Measurements from ENCODE around the gene SLC19A1. TPM values are rescaled to one million over a fixed set of nuclear protein-coding genes. Genes with fewer than 3 reads are reported as not detected.

The SLC19A1 gene
- total and polyA plus RNA-seq, 10 donors = 7.5 to 52.8 (median 32.4) TPM

DNA sequence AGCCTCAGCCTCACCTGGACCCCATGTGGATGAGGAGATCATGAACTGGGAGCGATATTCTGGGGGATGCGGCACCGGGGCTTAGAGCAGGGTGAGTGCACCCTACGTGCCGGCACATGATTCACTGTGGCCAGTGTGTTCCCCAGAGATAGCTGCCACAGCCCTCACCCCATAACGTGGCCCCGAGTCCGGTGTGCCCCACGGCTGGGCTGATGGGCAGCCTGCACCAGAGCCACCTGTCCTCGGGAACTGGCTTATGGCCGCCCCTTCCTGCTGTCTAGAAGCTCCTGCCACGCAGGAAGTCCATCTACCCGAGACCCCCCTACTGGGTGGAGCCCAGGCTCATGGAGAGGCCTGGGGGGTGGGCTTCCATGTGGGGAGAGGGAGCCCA lies 39.1 kb upstream of the SLC19A1 start:
- Histone ChIP-seq H3K36me3 (no peaks in the 10 kb centered on the region), H3K27ac (no peak overlapping the region), H3K4me3 (no peak overlapping the region), H3K4me1 (no peaks in the 10 kb centered on the region), H3K9me3 (peaks cover 0 to 34% (median 20%) of the 10 kb centered on the region in 8 donors), H3K27me3 (replicated peaks in 1 of 7) (peaks cover 0 to 50% (median 0%) of the 10 kb centered on the region in 7 donors)
- WGBS, 5 donors = 76 to 87% (median 82%) methylated on average over 10 to 13 of the region's 13 CpGs
- TF ChIP-seq, protein P1, sequence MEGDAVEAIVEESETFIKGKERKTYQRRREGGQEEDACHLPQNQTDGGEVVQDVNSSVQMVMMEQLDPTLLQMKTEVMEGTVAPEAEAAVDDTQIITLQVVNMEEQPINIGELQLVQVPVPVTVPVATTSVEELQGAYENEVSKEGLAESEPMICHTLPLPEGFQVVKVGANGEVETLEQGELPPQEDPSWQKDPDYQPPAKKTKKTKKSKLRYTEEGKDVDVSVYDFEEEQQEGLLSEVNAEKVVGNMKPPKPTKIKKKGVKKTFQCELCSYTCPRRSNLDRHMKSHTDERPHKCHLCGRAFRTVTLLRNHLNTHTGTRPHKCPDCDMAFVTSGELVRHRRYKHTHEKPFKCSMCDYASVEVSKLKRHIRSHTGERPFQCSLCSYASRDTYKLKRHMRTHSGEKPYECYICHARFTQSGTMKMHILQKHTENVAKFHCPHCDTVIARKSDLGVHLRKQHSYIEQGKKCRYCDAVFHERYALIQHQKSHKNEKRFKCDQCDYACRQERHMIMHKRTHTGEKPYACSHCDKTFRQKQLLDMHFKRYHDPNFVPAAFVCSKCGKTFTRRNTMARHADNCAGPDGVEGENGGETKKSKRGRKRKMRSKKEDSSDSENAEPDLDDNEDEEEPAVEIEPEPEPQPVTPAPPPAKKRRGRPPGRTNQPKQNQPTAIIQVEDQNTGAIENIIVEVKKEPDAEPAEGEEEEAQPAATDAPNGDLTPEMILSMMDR (IDR thresholded peaks at IDR 0.05 in 8 of 11, conservative IDR thresholded peaks at IDR 0.05 in 3 of 11) = no peak
- no peak for TF ChIP-seq POLR2AphosphoS5 (IDR thresholded peaks at IDR 0.05)
- TF ChIP-seq POLR2A (IDR thresholded peaks at IDR 0.05) = no peak
- peak; percentile 46 for DNase-seq
- intact Hi-C loops (cut with DNase I; ENCODE audit: low total_unique reads) = no loop called here

DNA sequence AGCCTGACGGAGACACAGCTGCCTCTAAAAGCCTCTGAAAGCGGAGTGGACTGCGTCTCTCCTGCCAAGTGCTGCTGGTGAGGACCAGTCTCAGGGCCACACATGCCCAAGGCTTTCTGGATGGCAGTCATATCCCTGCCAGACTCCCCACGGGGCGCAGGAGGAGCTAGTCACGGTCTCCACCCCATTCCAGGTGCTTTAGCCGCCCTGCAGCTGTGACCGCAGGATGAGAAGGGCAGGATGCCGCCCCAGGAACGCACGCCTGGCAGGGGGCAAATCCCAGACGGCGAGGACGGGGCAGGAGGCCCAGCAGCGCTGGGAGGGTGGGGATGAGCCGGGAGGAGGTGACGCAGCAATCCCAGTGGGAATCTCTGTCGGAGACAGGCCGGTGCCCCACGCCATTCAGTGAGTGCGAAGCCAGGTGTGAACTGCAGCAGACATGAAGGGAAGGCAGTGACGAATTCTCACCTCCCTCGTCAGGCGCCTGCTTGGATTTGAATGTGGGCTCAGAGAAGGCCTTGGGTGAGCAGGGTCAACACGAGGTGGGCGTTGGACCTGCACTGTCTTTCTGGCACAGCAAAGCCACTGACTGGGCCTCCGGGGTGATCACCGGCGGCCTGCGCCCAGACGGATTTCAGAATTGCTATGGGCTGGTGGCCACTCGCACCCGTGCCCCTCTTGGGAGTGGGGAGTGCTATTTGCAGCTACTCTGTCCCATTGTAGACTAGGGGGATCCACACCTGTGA lies 38.5 kb upstream of the SLC19A1 start:
- H3K4me3 ChIP-seq = no peak overlapping the region
- peaks cover 0 to 54% (median 0%) of the 10 kb centered on the region in 7 donors for H3K27me3 ChIP-seq (replicated peaks in 1 of 7)
- 66 to 70% (median 69%) methylated on average over 20 to 33 of the region's 33 CpGs for WGBS, 5 donors
- intact Hi-C loops (cut with DNase I; ENCODE audit: low total_unique reads) = no loop called here
- peak; percentile 68 for DNase-seq
- H3K9me3 ChIP-seq = peaks cover 0 to 28% (median 14%) of the 10 kb centered on the region in 8 donors
- H3K4me1 ChIP-seq = no peaks in the 10 kb centered on the region
- no peak for TF ChIP-seq POLR2A (IDR thresholded peaks at IDR 0.05)
- TF ChIP-seq, protein P1 (IDR thresholded peaks at IDR 0.05 in 8 of 11, conservative IDR thresholded peaks at IDR 0.05 in 3 of 11) = no peak
- TF ChIP-seq POLR2AphosphoS5 (IDR thresholded peaks at IDR 0.05) = no peak
- H3K27ac ChIP-seq = no peak overlapping the region
- H3K36me3 ChIP-seq = no peaks in the 10 kb centered on the region

DNA sequence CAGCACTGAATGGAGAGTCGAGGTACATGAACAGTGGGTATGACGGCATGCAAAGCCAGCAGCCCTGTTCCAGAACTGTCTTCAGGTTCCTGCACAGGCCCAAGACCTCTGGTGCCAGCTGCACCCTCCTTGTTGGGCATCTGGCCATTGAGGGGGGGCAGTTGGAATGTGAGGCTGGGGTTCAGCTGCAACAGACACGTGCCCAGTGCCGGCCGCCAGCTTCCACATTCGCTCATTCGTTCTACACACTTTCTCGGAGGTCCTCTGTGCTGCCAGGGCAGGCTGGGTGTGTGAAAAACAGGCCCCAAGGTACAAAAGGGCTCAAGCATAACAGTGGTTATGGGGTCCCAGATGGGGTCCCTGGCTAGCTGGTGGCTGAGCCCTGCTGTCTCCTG lies 37.9 kb upstream of the SLC19A1 start:
- peaks cover 0 to 22% (median 9%) of the 10 kb centered on the region in 8 donors for H3K9me3 ChIP-seq
- WGBS, 5 donors = 86 to 94% (median 92%) methylated on average over 7 to 8 of the region's 8 CpGs
- no peaks in the 10 kb centered on the region for H3K36me3 ChIP-seq
- H3K27ac ChIP-seq = no peak overlapping the region
- intact Hi-C loops (cut with DNase I; ENCODE audit: low total_unique reads) = no loop called here
- DNase-seq = peak; percentile 47
- TF ChIP-seq, protein P1 (IDR thresholded peaks at IDR 0.05 in 8 of 11, conservative IDR thresholded peaks at IDR 0.05 in 3 of 11) = no peak
- TF ChIP-seq POLR2A (IDR thresholded peaks at IDR 0.05) = no peak
- TF ChIP-seq POLR2AphosphoS5 (IDR thresholded peaks at IDR 0.05) = no peak
- no peaks in the 10 kb centered on the region for H3K4me1 ChIP-seq
- H3K4me3 ChIP-seq = no peak overlapping the region
- peaks cover 0 to 59% (median 0%) of the 10 kb centered on the region in 7 donors for H3K27me3 ChIP-seq (replicated peaks in 1 of 7)

DNA sequence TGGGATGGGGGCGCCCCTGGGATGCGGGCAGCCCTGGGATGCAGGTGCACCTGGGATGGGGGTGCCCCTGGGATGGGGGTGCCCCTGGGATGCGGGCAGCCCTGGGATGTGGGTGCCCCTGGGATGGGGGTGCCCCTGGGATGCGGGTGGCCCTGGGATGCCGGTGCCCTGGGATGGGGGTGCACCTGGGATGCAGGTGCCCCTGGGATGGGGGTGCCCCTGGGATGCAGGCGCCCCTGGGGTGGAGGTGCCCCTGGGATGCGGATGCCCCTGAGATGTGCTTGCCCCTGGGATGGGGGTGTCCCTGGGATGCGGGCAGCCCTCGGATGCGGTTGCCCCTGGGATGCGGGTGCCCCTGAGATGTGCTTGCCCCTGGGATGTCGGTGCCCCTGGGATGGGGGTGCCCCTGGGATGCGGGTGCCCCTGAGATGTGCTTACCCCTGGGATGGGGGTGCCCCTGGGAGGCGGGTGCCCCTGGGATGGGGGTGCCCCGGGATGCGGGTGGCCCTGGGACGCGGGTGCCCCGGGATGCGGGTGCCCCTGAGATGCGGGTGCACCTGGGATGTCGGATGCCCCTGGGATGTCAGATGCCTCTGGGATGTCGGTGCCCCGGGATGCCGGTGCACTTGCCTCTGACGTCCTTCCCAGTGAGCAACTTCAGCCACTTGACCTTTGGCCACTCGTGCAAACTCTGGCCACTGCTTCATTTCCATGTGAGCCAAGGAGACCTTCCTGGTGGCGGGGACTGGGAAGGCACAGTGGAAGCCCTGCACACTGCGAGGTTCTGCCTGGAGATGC lies 37.3 kb upstream of the SLC19A1 start:
- peak; percentile 62 for DNase-seq
- Histone ChIP-seq H3K27me3 (replicated peaks in 1 of 7) (peaks cover 0 to 63% (median 0%) of the 10 kb centered on the region in 7 donors), H3K9me3 (peaks cover 0 to 18% (median 7%) of the 10 kb centered on the region in 8 donors), H3K4me3 (no peak overlapping the region), H3K4me1 (no peaks in the 10 kb centered on the region), H3K27ac (no peak overlapping the region), H3K36me3 (no peaks in the 10 kb centered on the region)
- TF ChIP-seq POLR2AphosphoS5 (IDR thresholded peaks at IDR 0.05) (no peak), POLR2A (IDR thresholded peaks at IDR 0.05) (no peak)
- TF ChIP-seq, protein P1 (IDR thresholded peaks at IDR 0.05 in 8 of 11, conservative IDR thresholded peaks at IDR 0.05 in 3 of 11) = no peak
- 83 to 90% (median 89%) methylated on average over 19 to 29 of the region's 29 CpGs for WGBS, 5 donors
- intact Hi-C loops (cut with DNase I; ENCODE audit: low total_unique reads) = no loop called here
